ENCODE data around the gene SLC16A6. TPM values are rescaled to one million over a fixed set of nuclear protein-coding genes. Genes with fewer than 3 reads are reported as not detected.
A peak's percentile ranks its signal among the peaks of the same experiment; 100 is the strongest.

The SLC16A6 gene
- total and polyA plus RNA-seq, 2 experiments from 2014 or later, result 0.16 to 0.32 TPM

DNA sequence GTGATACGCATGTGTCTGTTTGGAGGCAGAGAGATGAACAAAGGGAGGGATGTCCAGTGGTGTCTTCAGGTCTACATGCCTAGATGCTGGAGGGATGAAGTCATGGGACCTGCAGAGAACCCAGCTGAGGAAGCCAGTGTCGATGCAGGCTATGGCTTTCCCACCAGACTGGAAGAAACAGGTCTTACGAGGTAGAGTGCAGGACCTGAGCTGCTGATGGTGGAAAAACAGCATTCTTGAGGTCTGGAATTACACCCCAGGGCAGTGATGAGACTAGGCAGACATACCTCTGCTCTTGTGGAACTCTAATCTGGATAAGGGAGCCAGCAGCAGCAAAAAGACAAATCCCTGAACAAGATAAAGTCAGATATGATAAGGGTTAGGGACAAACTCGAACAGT lies 37.7 kb upstream of the SLC16A6 start:
- Histone ChIP-seq H3F3A (ENCODE audit: insufficient read depth) (no peaks in the 10 kb centered on the region), H3K9me2 (ENCODE audit: insufficient read depth) (no peaks in the 10 kb centered on the region), H3K9ac (no peak overlapping the region), H4K20me1 (ENCODE audit: insufficient read depth) (no peaks in the 10 kb centered on the region), H3K9me3 (ENCODE audit: low read depth) (no peaks in the 10 kb centered on the region), H3K4me3 (no peak overlapping the region), H3K27ac (no peak overlapping the region), H3K79me2 (ENCODE audit: insufficient read depth) (no peaks in the 10 kb centered on the region), H3K4me2 (ENCODE audit: unreplicated experiment) (no peak overlapping the region), H2AFZ (no peak overlapping the region), H3K4me1 (ENCODE audit: insufficient read depth) (no peaks in the 10 kb centered on the region), H3K27me3 (replicated peaks; ENCODE audit: insufficient read depth) (no peaks in the 10 kb centered on the region), H3K36me3 (ENCODE audit: low read depth) (no peaks in the 10 kb centered on the region)
- WGBS, 2 experiments (ENCODE audit: low coverage in 1 of 2, low lambda C conversion rate in 2 of 2, missing lambda C conversion rate in 2 of 2), result 47 to 54% methylated on average over 4 of the region's 4 CpGs
- TF ChIP-seq EZH2 (IDR thresholded peaks at IDR 0.05; ENCODE audit: insufficient read depth, poor library complexity, severe bottlenecking) (no peak), EZH2phosphoT487 (IDR thresholded peaks at IDR 0.05; ENCODE audit: insufficient read depth, low read depth) (no peak)
- in situ Hi-C loops (cut with MboI), result no loop called here
- DNase-seq, result no peak

DNA sequence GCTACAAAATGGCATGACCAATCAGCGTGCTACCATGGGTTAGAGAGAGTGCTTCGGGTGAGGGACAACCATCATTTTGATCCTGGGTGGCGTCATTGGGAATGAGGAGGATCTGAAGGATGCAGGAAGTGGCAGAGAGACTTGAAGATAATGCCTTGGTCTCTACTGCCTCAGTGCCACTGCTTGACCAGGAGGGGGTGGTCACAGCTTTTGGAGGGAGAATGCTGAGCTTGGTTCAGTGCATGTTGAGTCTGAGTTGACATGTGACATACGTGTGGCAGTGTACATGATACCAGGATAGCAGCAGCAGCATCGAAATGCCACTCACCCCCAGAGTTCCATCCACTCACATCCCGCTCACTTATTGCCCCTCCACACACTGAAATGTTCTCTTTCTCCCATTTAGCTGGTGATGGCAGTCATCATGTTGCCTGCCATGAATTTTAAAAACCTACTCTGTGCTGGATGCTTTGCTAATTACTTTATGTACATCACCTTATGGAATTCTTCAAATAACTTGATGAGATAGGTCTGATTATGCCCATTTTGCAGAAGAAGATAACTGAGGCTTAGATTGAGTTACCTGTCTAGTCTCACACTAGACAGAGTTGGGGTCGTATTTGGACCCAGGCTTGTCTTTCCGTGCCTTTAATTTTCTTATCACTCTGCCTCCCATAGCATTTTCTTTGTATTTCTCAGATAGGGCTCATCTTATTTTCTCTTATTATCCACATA lies 37.1 kb upstream of the SLC16A6 start:
- Histone ChIP-seq H3K27me3 (replicated peaks; ENCODE audit: insufficient read depth) (no peaks in the 10 kb centered on the region), H3F3A (ENCODE audit: insufficient read depth) (no peaks in the 10 kb centered on the region), H4K20me1 (ENCODE audit: insufficient read depth) (no peaks in the 10 kb centered on the region), H3K27ac (no peak overlapping the region), H3K9ac (no peak overlapping the region), H3K4me3 (no peak overlapping the region), H3K4me1 (ENCODE audit: insufficient read depth) (no peaks in the 10 kb centered on the region), H3K9me2 (ENCODE audit: insufficient read depth) (no peaks in the 10 kb centered on the region), H3K36me3 (ENCODE audit: low read depth) (no peaks in the 10 kb centered on the region), H2AFZ (no peak overlapping the region), H3K9me3 (ENCODE audit: low read depth) (no peaks in the 10 kb centered on the region), H3K4me2 (ENCODE audit: unreplicated experiment) (no peak overlapping the region), H3K79me2 (ENCODE audit: insufficient read depth) (no peaks in the 10 kb centered on the region)
- TF ChIP-seq EZH2phosphoT487 (IDR thresholded peaks at IDR 0.05; ENCODE audit: insufficient read depth, low read depth), result no peak
- no peak for TF ChIP-seq EZH2 (IDR thresholded peaks at IDR 0.05; ENCODE audit: insufficient read depth, poor library complexity, severe bottlenecking)
- in situ Hi-C loops (cut with MboI), result no loop called here
- DNase-seq, result no peak
- WGBS, 2 experiments (ENCODE audit: low coverage in 1 of 2, low lambda C conversion rate in 2 of 2, missing lambda C conversion rate in 2 of 2), result 60 to 64% methylated on average over 8 of the region's 8 CpGs

DNA sequence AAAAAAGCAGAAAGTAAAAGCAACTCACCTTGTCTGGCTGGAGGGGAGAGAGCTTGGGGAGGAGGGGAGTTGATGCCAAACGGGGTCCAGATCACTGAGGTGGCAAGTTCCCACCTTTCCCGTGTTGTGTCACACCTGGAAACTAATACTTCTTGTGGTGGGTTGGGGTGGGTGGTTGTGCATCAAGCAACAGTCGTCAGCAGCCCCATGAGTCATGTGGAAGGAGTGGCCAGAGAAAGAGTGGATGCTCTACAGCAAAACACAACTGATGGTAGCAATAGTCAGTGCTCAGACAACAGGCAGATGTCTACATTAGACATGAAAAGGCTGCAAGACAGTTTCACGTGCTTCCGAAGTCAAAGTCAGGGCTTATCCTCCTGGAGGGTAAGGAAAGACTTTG lies 35.8 kb upstream of the SLC16A6 start:
- DNase-seq, result peak; percentile 38
- Histone ChIP-seq H3K27me3 (replicated peaks; ENCODE audit: insufficient read depth) (no peaks in the 10 kb centered on the region), H2AFZ (no peak overlapping the region), H3K27ac (no peak overlapping the region), H3K4me2 (ENCODE audit: unreplicated experiment) (no peak overlapping the region), H4K20me1 (ENCODE audit: insufficient read depth) (no peaks in the 10 kb centered on the region), H3F3A (ENCODE audit: insufficient read depth) (no peaks in the 10 kb centered on the region), H3K9me3 (ENCODE audit: low read depth) (no peaks in the 10 kb centered on the region), H3K4me3 (no peak overlapping the region), H3K4me1 (ENCODE audit: insufficient read depth) (no peaks in the 10 kb centered on the region), H3K79me2 (ENCODE audit: insufficient read depth) (no peaks in the 10 kb centered on the region), H3K9me2 (ENCODE audit: insufficient read depth) (no peaks in the 10 kb centered on the region), H3K9ac (no peak overlapping the region), H3K36me3 (ENCODE audit: low read depth) (no peaks in the 10 kb centered on the region)
- WGBS, 2 experiments (ENCODE audit: low coverage in 1 of 2, low lambda C conversion rate in 2 of 2, missing lambda C conversion rate in 2 of 2), result 54 to 55% methylated on average over 5 of the region's 5 CpGs
- in situ Hi-C loops (cut with MboI), result no loop called here
- TF ChIP-seq EZH2 (IDR thresholded peaks at IDR 0.05; ENCODE audit: insufficient read depth, poor library complexity, severe bottlenecking), result no peak
- TF ChIP-seq EZH2phosphoT487 (IDR thresholded peaks at IDR 0.05; ENCODE audit: insufficient read depth, low read depth), result no peak

DNA sequence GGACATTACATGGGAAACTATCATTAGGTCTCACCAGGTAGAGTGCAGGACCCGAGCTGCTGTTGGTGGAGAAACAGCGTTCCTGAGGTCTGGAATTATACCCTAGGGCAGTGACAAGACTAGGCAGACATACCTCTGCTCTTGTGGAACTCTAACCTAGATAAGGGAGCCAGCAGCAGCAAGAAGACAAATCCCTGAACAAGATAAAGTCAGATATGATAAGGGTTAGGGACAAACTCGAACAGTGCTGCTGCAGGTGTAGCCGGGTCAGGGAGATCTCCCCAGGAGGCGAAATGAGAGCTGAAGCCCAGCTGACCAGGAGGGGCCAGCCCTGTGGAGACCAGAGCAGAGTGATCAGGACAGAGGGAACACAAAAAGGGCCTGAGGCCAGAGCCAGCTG lies 35.0 kb upstream of the SLC16A6 start:
- Histone ChIP-seq H3K9ac (no peak overlapping the region), H3K4me3 (no peak overlapping the region), H3K9me2 (ENCODE audit: insufficient read depth) (no peaks in the 10 kb centered on the region), H2AFZ (no peak overlapping the region), H3K4me2 (ENCODE audit: unreplicated experiment) (no peak overlapping the region), H4K20me1 (ENCODE audit: insufficient read depth) (no peaks in the 10 kb centered on the region), H3K4me1 (ENCODE audit: insufficient read depth) (no peaks in the 10 kb centered on the region), H3K27ac (no peak overlapping the region), H3K36me3 (ENCODE audit: low read depth) (no peaks in the 10 kb centered on the region), H3K27me3 (replicated peaks; ENCODE audit: insufficient read depth) (no peaks in the 10 kb centered on the region), H3K79me2 (ENCODE audit: insufficient read depth) (no peaks in the 10 kb centered on the region), H3F3A (ENCODE audit: insufficient read depth) (no peaks in the 10 kb centered on the region), H3K9me3 (ENCODE audit: low read depth) (no peaks in the 10 kb centered on the region)
- WGBS, 2 experiments (ENCODE audit: low coverage in 1 of 2, low lambda C conversion rate in 2 of 2, missing lambda C conversion rate in 2 of 2), result 69 to 71% methylated on average over 5 of the region's 5 CpGs
- in situ Hi-C loops (cut with MboI), result no loop called here
- no peak for DNase-seq
- no peak for TF ChIP-seq EZH2phosphoT487 (IDR thresholded peaks at IDR 0.05; ENCODE audit: insufficient read depth, low read depth)
- no peak for TF ChIP-seq EZH2 (IDR thresholded peaks at IDR 0.05; ENCODE audit: insufficient read depth, poor library complexity, severe bottlenecking)

All from GM23248 (cell line).